A549 treated with CpdA at 1 μM for 4 hours (cell line): ENCODE data around the gene ELK4. TPM values are rescaled to one million over a fixed set of nuclear protein-coding genes. Genes with fewer than 3 reads are reported as not detected.

Source experiments
- total RNA-seq: library from RNA; stranded (reverse); fragments of 200-300 nt; extraction: Qiagen RNA extraction; gene quantifications from 5 replicates; pipeline ENCODE4 v1.2.3, GENCODE V29; 2022; ENCODE audit warnings: low read depth

ELK4 gene, protein sequence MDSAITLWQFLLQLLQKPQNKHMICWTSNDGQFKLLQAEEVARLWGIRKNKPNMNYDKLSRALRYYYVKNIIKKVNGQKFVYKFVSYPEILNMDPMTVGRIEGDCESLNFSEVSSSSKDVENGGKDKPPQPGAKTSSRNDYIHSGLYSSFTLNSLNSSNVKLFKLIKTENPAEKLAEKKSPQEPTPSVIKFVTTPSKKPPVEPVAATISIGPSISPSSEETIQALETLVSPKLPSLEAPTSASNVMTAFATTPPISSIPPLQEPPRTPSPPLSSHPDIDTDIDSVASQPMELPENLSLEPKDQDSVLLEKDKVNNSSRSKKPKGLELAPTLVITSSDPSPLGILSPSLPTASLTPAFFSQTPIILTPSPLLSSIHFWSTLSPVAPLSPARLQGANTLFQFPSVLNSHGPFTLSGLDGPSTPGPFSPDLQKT
- total RNA-seq, result 6.7 to 8.0 TPM (median 7.7 TPM) in 5 replicates

DNA sequence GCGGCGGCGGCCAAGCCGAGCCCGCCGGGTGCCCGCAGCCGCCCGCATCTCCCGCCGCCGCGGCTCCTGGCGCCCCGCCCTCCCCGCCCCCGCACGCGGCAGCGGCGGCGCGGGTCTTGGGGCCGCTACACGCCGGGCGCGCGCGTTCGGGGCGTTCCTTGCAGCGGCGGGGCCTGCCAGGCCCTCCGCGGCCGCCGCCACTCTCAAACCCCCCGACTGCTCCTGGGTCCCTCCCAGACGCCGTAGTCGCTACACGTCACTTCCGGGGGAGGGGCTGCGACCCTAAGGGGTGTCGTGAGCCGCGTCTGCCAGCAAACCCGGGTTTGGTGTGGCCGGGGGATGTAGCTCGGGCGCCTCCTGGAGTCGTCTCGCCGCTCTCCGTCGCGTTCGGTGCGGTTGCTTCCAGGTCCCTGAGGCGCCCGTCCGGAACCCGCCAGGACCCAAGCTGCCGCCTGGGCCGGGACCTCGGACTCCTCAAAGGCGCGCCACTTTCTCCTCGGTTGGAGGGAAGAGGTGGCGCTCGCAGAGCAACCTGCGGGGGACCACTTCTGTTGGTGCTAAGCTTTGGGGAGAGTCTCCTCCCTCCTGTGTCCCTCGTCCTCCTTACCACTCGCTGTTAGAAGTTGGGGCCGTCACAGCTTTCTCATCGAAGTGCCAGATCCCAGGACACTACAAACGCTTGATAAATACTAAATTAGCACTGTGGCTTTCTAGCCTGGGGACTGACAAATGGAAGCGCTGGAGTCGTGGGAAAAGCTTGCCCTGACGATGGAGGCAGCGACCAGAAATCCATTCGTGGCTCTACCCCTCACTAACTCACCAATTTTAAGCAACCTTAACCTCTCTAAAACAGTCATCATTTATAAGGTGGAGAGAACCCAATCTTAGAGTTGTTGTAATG, at the start of gene ELK4:
Gene ELK4 (minus strand): TSS at position 244 of the 901 bp plus-strand sequence. CDS start 8,129 bp downstream, outside the sequence.

DNA sequence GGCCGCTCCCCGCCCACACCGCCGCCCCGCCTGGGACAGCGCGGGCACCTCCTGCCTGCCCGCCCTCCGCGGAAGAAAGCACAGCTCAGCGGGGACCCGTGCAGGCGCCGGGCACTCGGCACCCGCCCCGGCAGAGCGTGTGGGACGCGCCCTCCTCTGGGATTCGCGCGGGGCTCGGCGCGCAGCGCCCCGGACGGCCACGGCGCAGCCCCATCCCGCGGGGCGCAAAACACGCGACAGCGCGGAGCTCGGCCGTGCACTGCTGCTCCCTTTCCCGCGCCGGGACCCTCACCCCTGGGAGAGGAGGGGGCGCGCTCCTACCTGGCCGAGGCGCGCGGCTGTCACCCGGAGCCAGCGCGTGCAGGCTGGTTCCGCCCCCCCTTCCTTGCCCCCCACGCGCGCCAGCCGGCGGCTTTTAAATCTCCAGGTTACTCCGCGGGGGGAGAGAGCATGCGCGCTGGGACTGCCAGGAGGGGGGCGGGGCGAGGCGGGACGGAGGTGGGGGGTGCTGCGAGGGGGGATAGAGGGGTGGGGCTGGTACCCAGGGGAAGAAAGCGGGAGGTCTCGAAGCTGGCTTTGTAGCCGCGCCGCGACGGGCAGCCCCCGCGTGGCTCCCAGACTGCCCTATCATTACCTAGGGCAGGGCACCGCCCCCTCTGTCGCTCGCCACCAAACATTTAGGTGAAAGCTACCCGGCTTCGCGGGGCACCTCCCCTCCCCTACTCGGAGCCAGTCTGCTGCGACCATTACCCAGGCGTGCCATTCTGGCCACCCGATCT, 48.5 kb upstream of the ELK4 start, which contains the start of gene SLC45A3:
Gene SLC45A3 (minus strand): TSS at position 437 of the 779 bp plus-strand sequence. CDS start 15,853 bp downstream, outside the sequence.

Other genes with a start within 250 kb of the ELK4 start
- not detected in 5 replicates for gene LEMD1, start 210.0 kb downstream of the ELK4 start, total RNA-seq
- not detected in 5 replicates for gene BLACAT1, start 176.0 kb downstream of the ELK4 start, total RNA-seq
- gene CDK18, start 127.3 kb downstream of the ELK4 start, total RNA-seq, result 0.54 to 1.4 TPM (median 1.0 TPM) in 5 replicates
- gene SLC45A3, start 48.5 kb upstream of the ELK4 start, total RNA-seq, result 4.9 to 7.3 TPM (median 6.8 TPM) in 5 replicates
- 90.8 to 172 TPM (median 107 TPM) in 5 replicates for gene NUCKS1, start 118.2 kb upstream of the ELK4 start, total RNA-seq
- 12.2 to 14.4 TPM (median 13.3 TPM) in 5 replicates for gene RAB29, start 143.5 kb upstream of the ELK4 start, total RNA-seq
- 22.7 to 30.9 TPM (median 24.2 TPM) in 5 replicates for gene SLC41A1, start 181.2 kb upstream of the ELK4 start, total RNA-seq
- not detected in 5 replicates for gene PM20D1, start 218.1 kb upstream of the ELK4 start, total RNA-seq